Colonic mucosa (tissue), 4 donors: Measurements from ENCODE around the gene PATJ. TPM values are rescaled to one million over a fixed set of nuclear protein-coding genes. Genes with fewer than 3 reads are reported as not detected.
"Not testable (repeated sequence)": the region's sequence is repeated elsewhere in the genome, so short reads cannot be mapped to it uniquely, and the experiment has no call there.

Source experiments
- DNase-seq: peaks from one replicate; pipeline ENCODE4 v3.0.0-alpha.2; 2020
- H3K27ac ChIP-seq: fragments of 200-600 bp; one replicate; pipeline ENCODE4 v1.8.0; 2021
- H3K27me3 ChIP-seq: fragments of 200-600 bp; one replicate; pipeline ENCODE4 v1.8.0; 2021
- H3K36me3 ChIP-seq: fragments of 200-600 bp; one replicate; pipeline ENCODE4 v1.8.0; 2021
- H3K4me1 ChIP-seq: fragments of 200-600 bp; one replicate; pipeline ENCODE4 v1.8.0; 2021; ENCODE audit warnings: mild to moderate bottlenecking
- H3K4me3 ChIP-seq: fragments of 200-600 bp; one replicate; pipeline ENCODE4 v1.8.0; 2021
- H3K9ac ChIP-seq, 2 donors: one replicate each; pipeline ENCODE4 v1.7.0; 2013; ENCODE audit warnings: control low read depth in 2 of 2, low read depth in 2 of 2, low read length in 2 of 2
- H3K9me3 ChIP-seq: fragments of 200-600 bp; one replicate; pipeline ENCODE4 v1.8.0; 2021
- intact Hi-C: fragments of 100-400 bp; cut with DNase I; formaldehyde crosslinking; loops from one replicate; pipeline ENCODE4 v1.14.1; 2022
- total RNA-seq, 2 donors: library from RNA; stranded (reverse); fragmentation: NEBNext Ultra II Directional in 1 of 2; extraction: Animal tissue kit (Norgen Biotek cat#: 25700) in 1 of 2; gene quantifications; one replicate each; pipeline ENCODE4 v1.2.1, GENCODE V29; 2021
- TF ChIP-seq, protein P1 (sequence below): fragments of 200-600 bp; IDR thresholded peaks from one replicate; pipeline ENCODE4 v1.8.0; 2022; ENCODE audit warnings: antibody characterized with exemption, mild to moderate bottlenecking
- donor health status: healthy.
- donor health status: DM: no; HTN: no; CAD: no.
- donor health status: DM: no; HTN: no; CAD: no.

Gene PATJ
- total RNA-seq, 2 donors from 2014 or later: 65.6 to 69.0 TPM

DNA sequence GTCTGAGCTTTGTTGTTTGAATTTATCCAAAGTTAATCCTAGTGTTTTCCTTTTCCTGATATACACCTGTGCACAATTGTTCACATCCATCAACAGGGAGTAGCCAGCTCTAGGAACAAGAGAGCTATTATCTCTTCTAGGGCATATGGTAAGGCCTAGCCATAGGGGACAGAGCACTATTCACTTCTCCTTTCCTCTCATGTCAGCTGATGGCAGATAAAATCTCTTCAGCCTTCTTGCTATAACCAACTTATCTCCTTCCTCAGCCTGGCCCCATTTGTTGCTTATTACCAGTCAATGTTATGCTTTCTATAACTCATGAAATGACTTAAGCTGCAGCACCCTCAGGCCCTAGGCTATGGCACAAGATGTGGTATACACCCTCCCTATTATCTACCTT lies 38.9 kb downstream of the PATJ start:
- TF ChIP-seq, protein P1, sequence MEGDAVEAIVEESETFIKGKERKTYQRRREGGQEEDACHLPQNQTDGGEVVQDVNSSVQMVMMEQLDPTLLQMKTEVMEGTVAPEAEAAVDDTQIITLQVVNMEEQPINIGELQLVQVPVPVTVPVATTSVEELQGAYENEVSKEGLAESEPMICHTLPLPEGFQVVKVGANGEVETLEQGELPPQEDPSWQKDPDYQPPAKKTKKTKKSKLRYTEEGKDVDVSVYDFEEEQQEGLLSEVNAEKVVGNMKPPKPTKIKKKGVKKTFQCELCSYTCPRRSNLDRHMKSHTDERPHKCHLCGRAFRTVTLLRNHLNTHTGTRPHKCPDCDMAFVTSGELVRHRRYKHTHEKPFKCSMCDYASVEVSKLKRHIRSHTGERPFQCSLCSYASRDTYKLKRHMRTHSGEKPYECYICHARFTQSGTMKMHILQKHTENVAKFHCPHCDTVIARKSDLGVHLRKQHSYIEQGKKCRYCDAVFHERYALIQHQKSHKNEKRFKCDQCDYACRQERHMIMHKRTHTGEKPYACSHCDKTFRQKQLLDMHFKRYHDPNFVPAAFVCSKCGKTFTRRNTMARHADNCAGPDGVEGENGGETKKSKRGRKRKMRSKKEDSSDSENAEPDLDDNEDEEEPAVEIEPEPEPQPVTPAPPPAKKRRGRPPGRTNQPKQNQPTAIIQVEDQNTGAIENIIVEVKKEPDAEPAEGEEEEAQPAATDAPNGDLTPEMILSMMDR: no peak
- no peaks in the 10 kb centered on the region for H3K9me3 ChIP-seq
- no peak for DNase-seq
- H3K27me3 ChIP-seq: no peaks in the 10 kb centered on the region
- no peak overlapping the region for H3K9ac ChIP-seq
- H3K4me1 ChIP-seq: no peaks in the 10 kb centered on the region
- no peak overlapping the region for H3K4me3 ChIP-seq
- intact Hi-C loops: no loop called here
- H3K36me3 ChIP-seq: no peaks in the 10 kb centered on the region
- no peak overlapping the region for H3K27ac ChIP-seq

DNA sequence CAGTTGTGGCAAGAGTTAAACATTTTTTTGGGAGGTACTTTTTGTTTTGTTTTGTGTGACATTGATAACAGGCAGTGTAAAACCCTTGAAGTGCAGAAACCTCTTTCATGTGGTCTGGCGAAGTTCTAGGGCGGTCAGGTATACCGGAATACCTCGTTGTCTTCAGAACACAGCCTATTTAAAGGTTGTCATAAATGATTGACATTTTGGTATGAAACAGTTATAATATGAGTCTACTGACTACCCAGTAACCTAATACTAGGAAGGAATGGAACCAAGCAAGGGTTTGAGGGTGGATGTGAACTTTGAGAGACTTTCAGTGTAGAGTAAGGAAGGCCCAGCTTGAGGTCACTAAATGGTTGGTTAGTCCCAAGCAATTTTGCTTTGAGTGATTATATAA lies 40.5 kb downstream of the PATJ start:
- H3K9ac ChIP-seq: no peak overlapping the region
- H3K4me1 ChIP-seq: no peaks in the 10 kb centered on the region
- H3K27me3 ChIP-seq: no peaks in the 10 kb centered on the region
- no peaks in the 10 kb centered on the region for H3K36me3 ChIP-seq
- no peak for DNase-seq
- no peaks in the 10 kb centered on the region for H3K9me3 ChIP-seq
- H3K4me3 ChIP-seq: no peak overlapping the region
- TF ChIP-seq, protein P1: no peak
- H3K27ac ChIP-seq: no peak overlapping the region
- intact Hi-C loops: no loop called here

DNA sequence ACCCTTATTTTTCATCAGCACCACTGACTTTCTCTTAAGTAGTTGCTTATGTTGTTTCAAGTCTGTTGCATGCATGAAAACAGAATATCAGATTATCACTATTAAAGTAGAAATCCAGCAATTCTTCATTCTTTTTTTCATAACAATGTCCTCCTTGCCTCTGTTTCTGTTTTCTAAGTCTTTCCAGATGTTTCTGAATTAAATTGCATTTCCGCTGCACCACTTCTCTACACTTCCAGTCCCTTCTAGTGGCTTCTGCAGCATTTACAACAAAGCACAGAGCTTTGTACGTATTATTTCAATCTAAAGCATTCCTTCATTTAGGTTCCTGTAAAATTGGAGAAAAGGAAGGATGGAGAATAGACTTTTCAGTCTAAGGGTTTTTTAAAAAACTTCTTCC lies 42.4 kb downstream of the PATJ start:
- H3K4me1 ChIP-seq: no peaks in the 10 kb centered on the region
- no peaks in the 10 kb centered on the region for H3K36me3 ChIP-seq
- H3K9ac ChIP-seq: no peak overlapping the region
- no peak for DNase-seq
- no peaks in the 10 kb centered on the region for H3K27me3 ChIP-seq
- no peaks in the 10 kb centered on the region for H3K9me3 ChIP-seq
- intact Hi-C loops: no loop called here
- H3K27ac ChIP-seq: no peak overlapping the region
- H3K4me3 ChIP-seq: no peak overlapping the region
- TF ChIP-seq, protein P1: no peak

DNA sequence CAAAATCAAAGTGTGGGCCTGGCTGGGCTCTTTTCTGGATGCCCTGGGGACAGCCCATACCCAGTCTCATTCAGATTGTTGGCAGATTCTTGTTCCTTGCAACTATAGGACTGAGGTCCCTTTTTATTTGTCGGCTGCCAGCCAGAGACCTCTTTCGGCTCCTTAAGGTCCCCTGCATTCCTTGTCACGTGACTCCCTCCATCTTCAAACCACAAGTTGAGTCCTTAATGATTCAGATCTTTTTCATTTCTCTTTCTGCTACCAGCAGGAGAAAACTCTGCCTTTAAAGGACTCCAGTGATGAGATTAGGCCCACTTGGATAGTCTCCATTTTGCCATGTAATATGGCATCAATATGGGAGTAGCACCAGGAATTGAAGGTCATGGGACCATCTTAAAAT lies 48.6 kb downstream of the PATJ start:
- Histone ChIP-seq H3K27me3 (no peaks in the 10 kb centered on the region), H3K9me3 (no peaks in the 10 kb centered on the region), H3K4me3 (no peak overlapping the region), H3K4me1 (no peaks in the 10 kb centered on the region), H3K27ac (no peak overlapping the region), H3K36me3 (no peaks in the 10 kb centered on the region), H3K9ac (no peak overlapping the region)
- TF ChIP-seq, protein P1: no peak
- DNase-seq: no peak
- intact Hi-C loops: no loop called here

DNA sequence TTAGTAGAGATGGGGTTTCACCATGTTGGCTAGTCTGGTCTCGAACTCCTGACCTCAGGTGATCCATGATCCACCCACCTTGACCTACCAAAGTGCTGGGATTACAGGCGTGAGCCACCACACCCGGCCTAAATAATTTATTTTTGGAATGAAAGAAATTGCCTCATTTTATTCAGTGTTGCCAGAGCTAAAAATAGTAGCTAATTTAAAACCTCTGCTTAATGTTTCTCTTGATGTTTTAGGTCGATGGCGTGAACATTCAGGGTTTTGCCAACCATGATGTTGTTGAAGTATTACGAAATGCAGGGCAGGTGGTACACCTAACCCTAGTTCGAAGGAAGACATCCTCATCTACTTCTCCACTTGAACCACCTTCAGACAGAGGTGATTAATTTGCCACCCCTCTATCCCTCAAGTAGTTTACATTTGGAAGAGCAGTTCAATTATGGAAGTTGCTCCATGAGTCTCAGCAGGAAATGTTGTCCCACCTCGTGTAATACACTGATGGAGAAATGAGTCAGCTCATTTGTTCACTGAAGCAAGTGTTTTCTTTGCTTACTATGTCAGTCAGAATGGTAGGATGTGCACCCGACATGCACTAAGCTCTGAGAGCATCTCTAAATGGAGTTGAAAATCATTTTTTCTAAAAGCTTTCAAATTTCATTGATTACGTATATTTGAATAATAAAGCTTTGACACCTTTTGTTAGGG lies 54.9 kb downstream of the PATJ start:
- H3K9me3 ChIP-seq: no peaks in the 10 kb centered on the region
- intact Hi-C loops: no loop called here

DNA sequence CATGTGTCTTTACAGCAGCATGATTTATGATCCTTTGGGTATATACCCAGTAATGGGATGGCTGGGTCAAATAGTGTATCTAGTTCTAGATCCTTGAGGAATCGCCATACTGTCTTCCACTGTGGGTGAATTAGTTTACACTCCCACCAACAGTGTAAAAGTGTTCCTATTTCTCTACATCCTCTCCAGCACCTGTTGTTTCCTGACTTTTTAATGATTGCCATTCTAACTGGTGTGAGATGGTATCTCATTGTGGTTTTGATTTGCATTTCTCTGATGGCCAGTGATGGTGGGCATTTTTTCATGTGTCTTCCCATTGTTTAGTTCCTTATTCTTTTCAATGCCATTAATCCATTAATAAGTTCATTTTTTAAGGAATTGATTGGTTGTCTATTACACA lies 58.8 kb downstream of the PATJ start:
- H3K27me3 ChIP-seq, DNase-seq, H3K4me1 ChIP-seq, H3K9ac ChIP-seq, H3K27ac ChIP-seq, H3K9me3 ChIP-seq, intact Hi-C loops, H3K36me3 ChIP-seq, H3K4me3 ChIP-seq: not testable (repeated sequence)

More for the DNA sequence above, 54.9 kb downstream of the PATJ start:
- Histone ChIP-seq H3K27ac (no peak overlapping the region), H3K4me1 (no peaks in the 10 kb centered on the region), H3K27me3 (no peaks in the 10 kb centered on the region), H3K36me3 (no peaks in the 10 kb centered on the region), H3K9ac (no peak overlapping the region), H3K4me3 (no peak overlapping the region)
- no peak for DNase-seq
- TF ChIP-seq, protein P1: no peak
